HFF-Myc (cell line): ENCODE data around the gene MFRP.

Experiments used
- DNase-seq: peaks from one replicate; pipeline ENCODE4 v3.0.0-alpha.2; 2011; ENCODE audit warnings: low read depth; ENCODE audit errors: extremely low read depth
- H3K4me3 ChIP-seq: replicated peaks from 2 replicates; pipeline ENCODE4 v1.5.1; 2011; ENCODE audit warnings: low read depth, mild to moderate bottlenecking, control low read depth, low read length
- TF ChIP-seq, protein P1 (sequence below): IDR thresholded peaks from 2 replicates; pipeline ENCODE4 v1.5.1; 2012; ENCODE audit warnings: mild to moderate bottlenecking, low read depth, low read length, control low read depth; ENCODE audit errors: missing control alignments

MFRP gene

DNA sequence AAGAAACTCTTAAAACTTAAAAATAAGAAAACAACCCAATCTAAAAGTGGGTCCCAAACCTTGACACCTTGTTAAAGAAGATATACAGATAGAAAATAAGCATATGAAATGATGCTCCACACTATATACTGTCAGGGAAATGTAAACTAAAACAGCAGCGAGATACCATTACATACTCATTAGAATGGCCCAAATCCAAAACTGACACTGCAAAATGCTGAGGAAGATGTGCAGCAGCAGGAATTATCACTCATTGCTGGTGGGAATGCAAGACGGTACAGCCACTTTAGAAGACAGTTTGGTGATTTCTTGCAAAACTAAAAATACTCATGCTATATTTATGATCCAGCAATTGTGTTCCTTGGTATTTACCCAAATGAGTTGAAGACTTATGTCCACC, 17.2 kb downstream of the MFRP start:
- TF ChIP-seq, protein P1, sequence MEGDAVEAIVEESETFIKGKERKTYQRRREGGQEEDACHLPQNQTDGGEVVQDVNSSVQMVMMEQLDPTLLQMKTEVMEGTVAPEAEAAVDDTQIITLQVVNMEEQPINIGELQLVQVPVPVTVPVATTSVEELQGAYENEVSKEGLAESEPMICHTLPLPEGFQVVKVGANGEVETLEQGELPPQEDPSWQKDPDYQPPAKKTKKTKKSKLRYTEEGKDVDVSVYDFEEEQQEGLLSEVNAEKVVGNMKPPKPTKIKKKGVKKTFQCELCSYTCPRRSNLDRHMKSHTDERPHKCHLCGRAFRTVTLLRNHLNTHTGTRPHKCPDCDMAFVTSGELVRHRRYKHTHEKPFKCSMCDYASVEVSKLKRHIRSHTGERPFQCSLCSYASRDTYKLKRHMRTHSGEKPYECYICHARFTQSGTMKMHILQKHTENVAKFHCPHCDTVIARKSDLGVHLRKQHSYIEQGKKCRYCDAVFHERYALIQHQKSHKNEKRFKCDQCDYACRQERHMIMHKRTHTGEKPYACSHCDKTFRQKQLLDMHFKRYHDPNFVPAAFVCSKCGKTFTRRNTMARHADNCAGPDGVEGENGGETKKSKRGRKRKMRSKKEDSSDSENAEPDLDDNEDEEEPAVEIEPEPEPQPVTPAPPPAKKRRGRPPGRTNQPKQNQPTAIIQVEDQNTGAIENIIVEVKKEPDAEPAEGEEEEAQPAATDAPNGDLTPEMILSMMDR = no peak
- no peak for DNase-seq
- H3K4me3 ChIP-seq = no peak overlapping the region

DNA sequence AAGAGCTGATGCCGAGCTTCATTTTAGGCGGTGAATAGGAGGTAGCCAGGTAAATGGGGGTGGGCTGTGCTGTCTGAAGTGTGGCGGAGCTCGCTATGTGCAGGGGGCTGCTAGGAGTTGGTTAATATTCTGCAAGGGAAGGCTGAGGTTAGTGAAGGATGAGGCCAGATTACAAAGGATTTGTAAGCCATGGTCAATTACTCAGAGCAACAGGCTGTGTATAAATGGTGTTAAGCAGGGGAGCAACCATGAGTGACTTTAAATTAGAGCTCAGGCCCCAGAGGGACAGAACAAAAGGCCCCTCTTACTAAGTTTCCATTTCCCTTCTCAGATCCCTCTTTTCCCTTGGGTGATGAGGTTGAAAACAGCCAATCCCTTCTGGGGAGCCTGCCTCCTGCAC, 22.3 kb downstream of the MFRP start:
- no peak for DNase-seq
- TF ChIP-seq, protein P1 = no peak
- H3K4me3 ChIP-seq = no peak overlapping the region

DNA sequence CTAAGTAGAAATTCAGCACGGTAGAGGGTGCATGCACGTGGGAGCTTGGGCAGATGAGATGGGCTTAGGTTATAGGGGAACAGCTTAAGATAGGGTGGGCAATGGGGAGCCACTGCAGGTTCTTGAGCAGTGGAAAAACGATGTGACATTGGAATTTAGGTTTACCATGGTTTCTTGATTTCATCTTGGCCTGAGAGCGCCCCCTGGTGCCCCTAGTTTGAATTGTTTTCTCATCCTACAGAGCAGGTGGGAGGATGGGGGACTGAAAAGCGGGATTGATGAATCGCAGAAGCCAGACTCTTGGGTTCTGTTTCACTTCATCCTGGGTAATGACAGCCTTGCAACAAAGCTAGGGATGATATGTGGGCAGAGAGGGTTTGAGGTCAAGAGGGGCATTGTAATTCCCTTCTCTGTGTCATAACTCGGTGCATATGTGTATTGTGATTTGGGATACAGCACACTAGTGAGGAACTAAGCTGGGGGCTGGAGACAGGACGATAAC, 22.9 kb downstream of the MFRP start:
- H3K4me3 ChIP-seq = no peak overlapping the region
- TF ChIP-seq, protein P1 = peak; percentile 80
- peak; percentile 40 for DNase-seq

DNA sequence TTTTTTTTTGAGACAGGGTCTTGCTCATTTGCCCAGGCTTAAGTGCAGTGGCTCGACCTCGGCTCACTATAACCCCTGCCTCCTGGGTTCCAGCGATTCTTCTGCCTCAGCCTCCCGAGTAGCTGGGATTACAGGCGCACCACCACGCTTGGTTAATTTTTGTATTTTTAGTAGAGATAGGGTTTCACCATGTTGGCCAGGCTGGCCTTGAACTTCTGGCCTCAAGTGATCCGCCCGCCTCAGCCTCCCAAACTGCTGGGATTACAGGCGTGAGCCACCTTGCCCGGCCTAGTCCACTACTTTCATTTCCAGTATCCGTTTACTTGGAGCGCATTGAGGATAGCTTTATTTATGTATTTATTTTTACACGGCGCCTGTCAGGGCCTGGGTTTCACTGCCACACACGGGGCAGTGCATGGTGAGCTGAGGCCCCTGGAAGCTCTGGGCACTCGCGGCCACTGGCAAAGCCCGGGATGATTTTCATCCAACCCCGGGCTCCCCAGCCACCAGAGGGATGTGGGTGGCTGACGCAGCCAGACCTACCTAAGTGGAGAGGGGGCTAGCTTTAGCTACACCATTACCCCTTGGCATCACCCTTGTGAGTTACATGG, 23.5 kb downstream of the MFRP start:
- TF ChIP-seq, protein P1 = no peak
- DNase-seq = no peak
- H3K4me3 ChIP-seq = no peak overlapping the region

DNA sequence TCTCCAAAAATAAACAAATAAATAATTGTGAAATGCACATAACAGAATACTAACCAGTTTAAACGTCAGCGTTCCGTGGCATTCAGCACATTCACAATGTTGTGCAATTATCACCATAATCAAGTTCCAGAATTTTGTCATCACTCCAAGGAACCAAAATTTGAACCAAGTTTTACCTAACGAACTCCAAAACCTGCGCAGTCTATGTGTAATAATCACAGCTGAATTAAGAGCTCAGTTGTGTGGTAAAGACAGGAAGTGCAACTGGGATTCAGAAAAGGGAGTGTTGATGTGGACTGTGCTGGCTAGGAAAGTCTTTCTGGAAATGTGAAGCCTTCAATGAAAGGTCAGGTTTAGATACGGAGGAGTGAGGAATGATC, 24.2 kb downstream of the MFRP start:
- no peak for DNase-seq
- TF ChIP-seq, protein P1 = no peak
- H3K4me3 ChIP-seq = no peak overlapping the region

DNA sequence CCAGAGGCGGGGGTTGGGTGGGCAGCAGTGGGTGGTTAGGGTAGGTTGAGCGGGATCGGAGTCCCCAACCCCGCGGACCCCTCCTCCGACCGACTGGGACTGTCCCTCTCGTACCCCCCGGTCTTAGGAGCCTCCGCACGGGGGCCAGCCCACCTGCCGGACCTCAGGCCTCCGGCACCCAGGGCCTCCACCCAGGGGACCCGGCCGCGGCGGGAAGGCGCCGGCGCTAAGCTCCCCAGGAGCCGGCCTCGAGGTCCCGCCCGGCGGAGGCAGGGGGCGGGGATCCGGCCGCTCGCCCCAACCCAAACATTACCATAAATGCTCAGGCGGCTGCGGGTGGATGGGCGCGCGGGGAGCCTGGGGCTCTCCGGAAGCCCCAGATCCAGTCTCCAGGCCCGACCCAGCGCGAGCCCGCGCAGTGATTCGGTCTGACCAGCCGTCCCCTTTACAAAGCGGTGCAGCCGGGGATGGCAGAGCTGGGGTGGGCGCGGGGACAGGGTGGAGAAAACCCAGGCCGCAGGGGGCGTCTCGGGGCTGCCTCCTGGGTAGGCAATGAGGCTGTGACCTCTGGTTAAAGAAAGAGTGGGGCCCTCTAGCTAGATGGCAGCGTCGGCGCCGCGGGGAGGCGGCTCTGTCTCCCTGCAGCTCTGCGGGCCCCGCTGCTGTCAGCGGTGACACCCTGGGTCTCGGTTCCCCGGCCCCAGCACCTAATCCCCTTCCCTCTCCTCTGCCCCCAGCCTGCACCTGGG, 25.6 kb downstream of the MFRP start:
- TF ChIP-seq, protein P1 = no peak
- H3K4me3 ChIP-seq = peak overlapping the region; percentile 31
- DNase-seq = no peak
